Stimulated activated naive CD4-positive, alpha-beta T cell treated with Interleukin-2 at 50 U/mL for 16 hours (primary cell): ENCODE results near the gene TTC27.
"Not testable (repeated sequence)": the region's sequence is repeated elsewhere in the genome, so short reads cannot be mapped to it uniquely, and the experiment has no call there.

Experiments used
- DNase-seq: peaks from one replicate; lab custom pipeline; 2025; lab: John Stamatoyannopoulos, UW

TTC27 gene

DNA sequence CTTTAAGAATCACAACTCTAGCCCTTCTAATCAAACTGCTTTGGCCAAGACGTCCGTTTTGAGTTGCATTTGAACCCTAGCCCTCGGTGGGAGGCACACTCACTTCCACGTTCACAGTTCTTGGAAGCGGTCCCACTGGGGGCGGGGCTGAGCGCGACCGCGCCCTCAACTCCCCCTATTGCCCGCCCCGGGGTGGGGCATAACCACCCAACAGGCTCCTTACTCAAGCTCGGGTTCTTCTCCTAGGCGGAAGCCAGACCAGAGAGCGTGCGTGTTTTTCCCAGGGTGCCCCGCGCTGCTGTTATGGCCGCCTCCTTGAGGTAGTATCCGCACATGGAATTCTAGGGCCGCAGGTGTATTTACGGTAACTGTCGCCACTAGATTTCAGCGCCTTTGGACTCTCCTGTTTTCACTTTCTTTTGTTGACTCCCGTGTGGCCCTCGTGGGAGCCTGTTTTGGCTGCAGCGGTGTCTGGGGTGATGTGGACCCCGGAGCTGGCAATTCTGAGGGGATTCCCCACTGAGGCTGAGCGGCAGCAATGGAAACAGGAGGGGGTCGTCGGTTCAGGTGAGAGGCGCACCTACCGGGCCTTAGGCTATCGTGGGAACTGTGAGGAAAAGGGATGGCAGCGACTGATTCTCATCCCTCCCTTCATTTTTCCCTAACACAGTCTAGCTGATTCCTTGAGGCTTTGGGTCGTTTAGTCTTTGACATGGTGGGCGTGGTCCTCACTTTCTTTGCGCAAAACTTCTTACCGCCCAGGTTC is at the start of gene TTC27:
Gene TTC27 (plus strand): TSS at position 237 of the 766 bp plus-strand sequence. CDS start 243 bp downstream, at position 480.
- DNase-seq, result peak; percentile 93

DNA sequence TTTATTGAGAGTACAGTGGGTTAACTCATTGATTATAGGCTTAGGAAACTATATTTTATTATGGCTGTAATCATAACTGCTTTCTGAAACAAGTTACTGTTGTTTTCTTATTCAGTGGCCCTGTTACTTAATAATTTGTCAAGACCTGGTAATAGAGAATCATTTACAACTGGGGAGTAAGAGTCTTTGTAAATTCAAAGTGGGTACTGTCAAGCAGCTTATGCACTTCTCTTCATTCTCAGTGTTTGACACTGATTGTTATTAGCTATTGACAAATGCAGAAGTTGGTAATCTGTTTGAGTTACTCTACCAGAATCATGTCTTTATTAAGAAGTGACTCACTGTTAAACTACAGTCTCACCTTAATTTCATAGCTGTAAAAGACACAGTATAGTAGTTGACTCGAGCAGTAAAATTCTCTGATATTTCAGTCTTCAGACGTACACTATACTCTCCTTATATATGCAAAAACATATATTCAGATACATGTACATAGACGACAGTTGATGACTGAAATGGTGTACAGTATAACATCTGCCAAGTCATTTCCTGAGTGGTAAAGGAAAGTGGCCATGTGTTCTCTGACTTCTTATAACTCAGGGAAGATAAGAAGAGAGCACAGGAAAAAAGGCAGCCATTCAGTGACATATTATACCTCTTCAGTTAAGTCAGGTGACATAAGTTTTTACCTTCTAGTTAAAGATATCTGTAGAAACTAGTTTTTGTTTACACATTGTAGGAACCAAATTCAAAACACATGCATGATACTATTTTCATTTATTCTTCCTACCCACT is 36.0 kb upstream of the TTC27 start:
- no peak for DNase-seq

DNA sequence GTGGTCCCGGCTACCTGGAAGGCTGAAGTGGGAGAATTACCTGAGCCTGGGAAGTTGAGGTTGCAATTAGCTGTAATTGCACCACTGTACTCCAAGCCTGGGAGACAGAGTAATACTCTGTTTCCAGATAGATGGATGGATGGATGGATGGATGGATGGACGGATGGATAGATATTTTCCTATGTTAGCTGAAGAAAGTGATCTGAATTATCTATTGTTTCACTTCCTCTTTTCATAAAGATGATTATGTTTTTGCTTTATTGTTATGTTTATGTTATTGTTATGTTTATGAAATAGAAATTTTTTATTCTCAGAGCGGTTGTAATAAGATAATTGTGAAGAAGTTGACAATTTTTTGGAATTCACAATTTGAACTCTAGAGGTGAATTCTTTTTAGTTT is 33.3 kb upstream of the TTC27 start:
- no peak for DNase-seq

DNA sequence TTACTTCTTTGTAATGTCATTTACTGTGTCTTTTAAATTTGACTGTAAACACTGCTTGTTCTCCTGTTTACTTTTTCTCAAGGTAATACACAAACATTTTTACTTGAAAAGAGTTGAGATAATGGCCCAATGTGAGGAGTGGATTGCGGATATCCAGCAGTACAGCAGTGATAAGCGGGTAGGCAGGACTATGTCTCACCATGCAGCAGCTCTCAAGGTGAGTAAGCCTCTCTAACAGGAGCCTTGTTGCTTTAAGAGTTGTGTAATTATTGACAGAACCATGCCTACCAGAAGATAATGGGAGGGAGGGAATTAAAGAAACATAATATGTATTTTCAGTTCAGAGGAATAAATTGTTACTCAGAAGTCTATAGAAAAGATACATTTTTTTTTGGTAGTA is 16.5 kb upstream of the TTC27 start:
- DNase-seq, result no peak

DNA sequence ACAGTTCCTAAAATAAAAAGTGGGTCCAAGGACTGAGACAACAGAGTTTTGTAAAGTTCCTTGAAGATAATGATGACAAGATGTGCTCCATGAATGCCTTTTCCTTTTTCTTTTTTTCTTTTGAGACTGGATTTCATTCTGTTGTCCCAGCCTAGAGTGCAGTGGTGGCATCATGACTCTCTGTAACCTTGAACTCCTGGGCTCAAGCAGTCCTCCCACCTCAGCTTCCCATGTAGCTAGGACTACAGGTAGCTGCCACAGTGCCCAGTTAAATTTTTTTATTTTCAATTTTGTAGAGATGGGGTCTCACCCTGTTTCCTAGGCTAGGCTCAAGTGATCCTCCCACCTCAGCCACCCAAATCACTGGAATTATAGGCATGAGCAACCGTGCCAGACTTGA is 16.1 kb upstream of the TTC27 start:
- DNase-seq, result no peak

DNA sequence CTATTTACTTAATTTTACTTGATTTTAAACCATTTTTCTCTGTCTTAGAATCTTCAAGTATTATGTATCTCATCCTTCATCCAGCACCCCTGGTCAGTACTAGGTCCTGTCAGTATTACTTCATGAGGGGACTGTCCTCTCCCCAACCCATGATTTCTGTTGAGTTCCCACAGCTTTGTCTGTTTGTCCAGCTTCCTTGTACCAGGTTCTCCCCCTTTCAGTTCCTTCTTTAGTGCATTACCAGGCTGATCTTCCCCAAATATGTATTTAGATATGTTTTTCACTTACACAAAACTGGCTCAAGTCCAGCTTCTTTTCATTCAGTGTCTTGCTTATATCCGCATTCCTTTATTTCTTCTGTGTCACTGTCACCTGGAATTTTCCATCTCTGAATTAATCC is 13.8 kb upstream of the TTC27 start:
- no peak for DNase-seq

DNA sequence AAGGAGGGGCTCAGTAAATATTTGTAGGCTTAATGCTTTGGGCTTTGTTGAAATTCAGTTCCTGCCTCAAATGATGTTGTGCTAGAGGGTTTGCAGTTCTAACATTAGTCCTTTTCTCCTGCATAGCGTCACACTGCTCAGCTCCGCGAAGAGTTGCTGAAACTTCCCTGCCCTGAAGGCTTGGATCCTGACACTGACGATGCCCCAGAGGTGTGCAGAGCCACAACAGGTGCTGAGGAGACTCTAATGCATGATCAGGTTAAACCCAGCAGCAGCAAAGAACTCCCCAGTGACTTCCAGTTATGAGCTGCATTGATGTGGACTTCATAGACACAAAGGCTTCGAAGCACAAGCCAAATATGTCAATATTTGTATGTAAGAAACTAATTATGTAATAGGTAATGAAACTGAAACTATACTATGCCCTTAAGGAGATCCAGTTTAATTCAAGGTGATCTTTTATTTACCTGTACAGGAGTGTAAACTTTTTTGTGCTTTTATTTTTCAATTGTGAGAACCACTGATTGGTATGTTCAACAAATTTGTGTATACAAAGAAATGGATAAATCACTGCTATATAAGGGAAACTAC is 10.2 kb upstream of the TTC27 start:
- no peak for DNase-seq

DNA sequence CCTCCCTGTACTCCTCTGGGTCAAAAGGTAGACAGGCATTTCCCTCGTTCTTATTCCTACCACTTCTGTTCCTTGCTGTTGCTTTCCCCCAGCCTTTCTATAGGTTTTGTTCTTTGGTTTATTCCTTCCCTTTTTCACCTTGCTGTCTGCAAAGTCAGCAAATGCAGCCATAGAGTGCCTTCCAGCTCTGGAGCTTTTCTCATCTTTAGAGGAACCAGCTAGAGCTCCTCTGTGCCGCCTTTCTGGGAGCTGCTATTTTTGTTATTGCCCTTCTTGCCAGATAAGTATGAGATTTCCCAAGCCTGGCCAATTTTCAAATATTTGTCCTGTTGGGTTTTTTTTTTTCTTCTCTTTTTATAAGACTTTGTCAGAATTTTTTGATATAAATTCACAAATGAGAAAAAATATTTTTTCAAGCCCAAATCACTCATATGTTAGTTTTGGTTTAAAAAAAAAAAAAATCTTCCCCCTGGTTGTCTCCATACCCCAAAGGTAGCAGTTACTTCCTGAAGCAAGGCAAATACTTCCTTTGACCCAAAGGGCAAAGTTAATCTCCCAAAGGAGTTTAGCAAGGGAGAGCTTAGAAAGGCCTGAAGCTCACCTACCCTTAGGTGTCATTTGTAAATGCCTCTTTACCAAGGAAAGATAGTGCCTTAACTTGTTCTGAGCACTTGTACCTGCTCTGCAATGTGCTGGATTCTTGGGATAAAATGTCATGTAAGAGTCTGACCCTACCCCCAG is 5.1 kb upstream of the TTC27 start:
- no peak for DNase-seq

DNA sequence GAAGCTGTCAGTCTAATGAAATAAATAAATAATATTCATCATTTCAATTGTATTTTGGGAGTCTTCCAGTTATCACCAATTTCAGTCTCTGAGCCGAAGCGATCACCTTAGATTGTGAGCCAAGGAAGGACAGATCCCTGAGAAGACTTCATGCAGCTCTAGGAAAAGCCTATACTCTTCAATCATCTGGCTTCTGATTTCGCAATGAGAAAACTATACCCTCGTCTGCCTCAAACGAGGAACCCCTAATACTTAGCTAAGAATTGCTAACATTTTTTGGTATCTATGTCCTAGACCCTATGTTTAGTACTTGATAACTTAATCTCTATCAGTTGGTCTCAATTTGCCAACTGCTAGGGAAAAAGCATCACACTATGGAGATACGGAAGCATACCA is 4.5 kb upstream of the TTC27 start:
- no peak for DNase-seq

DNA sequence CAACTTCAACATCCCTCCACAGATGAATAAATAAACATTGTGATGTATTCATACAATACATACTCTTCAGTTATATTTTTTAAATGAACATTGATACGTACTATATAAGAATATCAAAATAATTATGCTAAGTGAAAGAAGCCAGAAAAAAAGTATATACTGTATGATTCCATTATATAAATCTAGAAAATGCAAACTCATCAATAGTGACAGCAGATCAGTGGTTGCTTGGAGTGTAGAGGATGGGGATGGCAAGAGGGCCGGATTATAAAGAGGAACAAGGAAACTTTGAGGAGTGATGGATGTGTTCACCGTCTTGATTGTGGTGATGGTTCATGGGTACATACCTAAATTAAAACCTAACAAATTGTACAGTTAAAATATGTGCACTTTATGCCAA is 3.0 kb upstream of the TTC27 start:
- no peak for DNase-seq

DNA sequence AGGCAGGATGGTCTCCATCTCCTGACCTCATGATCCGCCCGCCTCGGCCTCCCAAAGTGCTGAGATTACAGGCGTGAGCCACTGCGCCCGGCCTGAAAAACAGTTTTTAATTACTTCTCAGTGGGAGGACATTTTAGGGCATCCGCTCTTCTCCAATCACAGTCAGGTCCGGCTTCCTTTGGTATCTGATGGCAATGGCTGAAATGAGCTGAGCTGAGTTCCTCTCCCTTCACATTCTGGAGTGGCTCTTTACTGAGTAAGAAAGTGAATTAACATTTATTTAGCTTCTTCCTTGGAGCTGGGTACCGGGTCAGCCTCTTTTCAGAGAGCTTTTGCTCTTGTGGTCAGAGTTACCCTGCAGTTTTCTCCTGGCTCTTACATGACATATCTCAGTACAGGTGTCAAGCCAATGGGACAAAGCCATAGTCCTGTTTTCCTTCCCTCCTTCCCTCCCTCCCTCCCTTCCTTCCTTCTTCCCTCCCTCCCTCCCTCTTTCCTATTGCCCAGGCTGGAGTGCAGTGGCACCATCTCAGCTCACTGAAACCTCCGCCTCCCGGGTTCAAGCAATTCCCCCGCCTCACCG is 1.1 kb upstream of the TTC27 start:
- DNase-seq, result no peak

DNA sequence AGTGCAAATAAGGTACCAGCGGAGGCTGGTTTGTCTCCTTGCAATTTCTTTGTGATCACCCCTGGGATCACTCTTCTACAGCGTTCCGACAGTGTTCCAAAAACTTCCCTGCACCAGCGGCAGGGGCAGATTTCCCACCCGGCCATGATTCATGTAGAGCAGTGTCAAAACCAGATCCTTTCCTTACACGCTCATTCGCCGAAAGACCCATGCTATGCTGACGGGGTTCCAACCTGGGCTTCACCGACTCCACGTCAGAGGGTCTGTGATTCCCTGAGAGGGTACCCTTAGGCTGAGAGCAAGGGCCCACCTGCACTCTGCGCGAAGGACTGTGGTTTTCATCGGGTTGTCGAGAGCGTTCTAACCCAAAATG is 423 bp upstream of the TTC27 start:
- DNase-seq, result no peak

DNA sequence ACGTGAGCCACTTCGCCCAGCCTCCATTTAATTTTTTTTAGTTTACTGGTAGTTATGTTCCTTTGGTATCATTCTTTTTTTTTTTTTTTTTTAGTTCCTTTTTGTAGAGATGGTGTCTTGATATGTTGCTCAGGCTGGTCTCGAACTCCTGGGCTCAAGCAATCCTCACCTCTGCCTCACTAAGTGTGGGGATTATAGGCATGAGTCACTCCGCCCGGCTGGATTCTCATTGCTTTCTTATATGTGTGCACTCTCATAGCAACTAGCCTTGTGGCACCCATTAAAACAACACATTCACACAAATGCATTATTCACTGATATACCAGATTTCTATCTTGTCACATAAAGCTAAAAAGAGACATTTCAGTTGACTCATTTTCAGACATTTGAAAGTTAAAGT is 4.2 kb downstream of the TTC27 start:
- DNase-seq, result peak; percentile 6

DNA sequence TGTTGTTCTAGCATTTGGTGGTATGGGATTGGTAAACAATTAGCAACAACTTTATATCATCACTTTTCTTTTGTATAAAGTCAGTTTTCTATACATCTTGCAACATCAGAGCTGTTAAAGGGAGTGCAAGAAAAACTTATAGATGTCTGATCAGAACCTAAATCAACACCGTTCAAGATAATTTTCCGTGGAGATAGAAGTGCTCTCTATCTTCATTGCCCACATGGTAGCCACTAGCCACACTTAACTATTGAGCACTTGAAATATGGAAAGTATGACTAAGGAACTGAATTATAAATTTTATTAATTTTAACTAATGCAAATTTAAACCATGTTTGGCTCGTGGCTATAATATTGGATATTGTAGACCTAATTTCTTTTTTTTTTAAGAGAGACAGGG is 5.2 kb downstream of the TTC27 start:
- DNase-seq, result no peak

DNA sequence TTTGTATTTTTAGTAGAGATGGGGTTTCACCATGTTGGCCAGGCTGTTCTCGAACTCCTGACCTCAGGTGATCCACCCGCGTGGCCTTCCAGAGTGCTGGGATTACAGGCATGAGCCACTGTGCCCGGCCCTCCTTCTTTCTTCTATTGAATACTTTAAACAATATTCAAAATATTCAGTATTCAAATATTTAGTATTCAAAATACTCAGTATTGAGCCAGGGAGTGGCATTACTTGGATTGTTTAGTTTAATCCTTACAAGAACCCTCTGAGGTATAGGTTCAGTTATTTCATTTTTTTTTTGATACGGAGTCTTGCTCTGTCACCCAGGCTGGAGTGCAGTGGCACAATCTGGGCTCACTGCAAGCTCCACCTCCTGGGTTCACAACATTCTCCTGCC is 10.7 kb downstream of the TTC27 start:
- DNase-seq, result not testable (repeated sequence)

DNA sequence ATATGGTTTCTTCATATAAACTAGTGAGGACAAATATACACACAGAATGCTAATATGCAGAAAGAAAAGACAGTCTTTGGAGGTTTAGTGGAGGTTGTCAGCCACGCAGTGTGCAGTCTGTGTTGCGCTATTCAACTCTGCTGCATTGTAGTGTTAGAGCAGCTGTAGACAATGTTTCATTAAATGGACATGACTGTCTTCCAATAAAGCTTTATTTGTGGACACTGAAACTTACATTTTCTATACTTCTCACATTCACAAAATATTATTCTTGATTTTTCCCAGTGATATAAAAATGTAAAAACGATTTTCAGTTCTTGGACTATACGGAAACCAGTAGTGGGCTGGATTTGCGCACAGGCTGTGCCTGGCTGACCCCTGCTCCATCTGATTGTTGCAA is 13.3 kb downstream of the TTC27 start:
- DNase-seq, result no peak

DNA sequence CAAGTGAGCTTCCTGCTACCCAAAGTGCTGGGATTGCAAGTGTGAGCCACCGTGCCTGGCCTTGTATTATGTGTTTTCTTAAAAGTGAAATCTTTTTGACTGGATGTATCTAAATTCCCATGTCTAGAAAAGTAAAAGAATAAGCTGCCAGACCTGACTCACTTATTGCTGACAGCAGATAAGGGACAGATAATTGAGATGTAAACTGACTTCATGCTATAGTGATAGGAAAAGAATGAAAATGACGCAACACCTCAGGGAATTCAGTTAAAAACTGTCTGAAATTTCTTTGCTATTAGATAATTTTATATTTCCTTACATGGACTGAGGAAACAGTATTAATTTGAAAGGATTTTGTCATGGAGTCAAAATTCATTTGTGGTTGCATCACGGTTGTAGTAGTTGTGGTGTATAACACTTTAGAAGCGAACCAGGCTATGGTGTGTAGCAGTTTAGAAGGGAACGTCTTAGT is 19.4 kb downstream of the TTC27 start:
- no peak for DNase-seq

DNA sequence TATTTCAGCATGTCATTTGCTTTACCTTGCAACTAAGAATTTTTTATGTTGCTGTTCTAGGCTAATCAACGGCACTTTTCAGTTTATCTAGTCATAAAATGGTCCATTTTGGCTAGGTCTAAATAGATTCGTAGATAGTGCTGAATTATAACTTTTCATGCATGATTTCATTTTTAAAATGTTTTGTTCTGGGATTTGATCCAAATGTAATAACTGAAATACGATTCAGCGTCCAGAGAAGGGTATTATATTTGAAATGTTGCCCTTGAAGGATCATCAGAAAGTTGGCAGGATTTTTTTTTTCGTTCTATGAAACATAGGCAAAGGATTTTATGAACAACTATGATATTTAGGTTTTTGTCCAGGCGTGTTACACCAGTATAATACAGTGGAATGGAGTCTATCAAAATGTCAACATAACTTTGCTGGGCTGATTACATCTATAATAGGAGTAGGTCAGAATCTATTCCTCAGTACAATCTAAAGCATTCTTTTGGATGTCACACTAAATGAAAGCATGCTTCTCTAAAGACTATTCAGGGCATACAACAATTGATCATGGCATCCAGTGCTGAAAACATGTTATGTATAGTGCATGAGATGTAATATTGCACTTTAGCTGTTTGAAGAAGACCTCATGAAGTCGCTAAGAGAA is 24.8 kb downstream of the TTC27 start:
- DNase-seq, result no peak

DNA sequence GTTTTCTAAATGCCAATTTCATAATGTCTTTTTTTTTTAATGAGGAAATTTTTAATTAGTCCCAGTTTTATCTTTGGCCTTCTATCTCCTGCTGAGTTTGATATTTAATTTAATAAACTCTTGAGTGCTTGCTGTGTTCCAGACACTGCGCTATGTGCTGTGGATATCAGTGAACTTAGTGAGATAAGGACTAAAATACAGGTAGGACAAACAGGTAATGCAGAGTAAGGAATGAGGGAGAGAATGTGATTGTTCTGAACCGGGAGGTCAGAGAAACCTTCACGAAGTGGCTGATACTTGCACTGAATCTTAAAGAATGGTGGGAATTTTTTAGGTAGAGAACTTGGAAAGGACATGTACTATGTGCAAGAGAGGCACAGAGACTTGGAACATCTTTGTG is 28.2 kb downstream of the TTC27 start:
- no peak for DNase-seq

DNA sequence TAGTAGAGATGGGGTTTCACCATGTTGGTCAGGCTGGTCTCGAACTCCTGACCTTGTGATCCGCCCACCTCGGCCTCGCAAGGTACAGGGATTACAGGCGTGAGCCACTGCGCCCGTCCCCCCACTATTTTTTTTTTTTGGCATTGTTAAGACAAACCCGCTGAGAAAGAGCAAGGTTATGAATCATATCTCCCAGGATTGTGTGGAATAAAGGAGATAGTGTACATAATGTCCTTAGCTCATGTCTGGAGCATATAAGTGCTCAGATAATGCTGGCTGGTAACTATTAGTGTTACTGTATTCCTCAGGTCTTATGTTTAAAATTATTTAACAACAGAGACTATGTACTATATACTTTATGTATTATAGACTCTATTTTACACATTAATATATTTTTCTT is 36.0 kb downstream of the TTC27 start:
- no peak for DNase-seq

DNA sequence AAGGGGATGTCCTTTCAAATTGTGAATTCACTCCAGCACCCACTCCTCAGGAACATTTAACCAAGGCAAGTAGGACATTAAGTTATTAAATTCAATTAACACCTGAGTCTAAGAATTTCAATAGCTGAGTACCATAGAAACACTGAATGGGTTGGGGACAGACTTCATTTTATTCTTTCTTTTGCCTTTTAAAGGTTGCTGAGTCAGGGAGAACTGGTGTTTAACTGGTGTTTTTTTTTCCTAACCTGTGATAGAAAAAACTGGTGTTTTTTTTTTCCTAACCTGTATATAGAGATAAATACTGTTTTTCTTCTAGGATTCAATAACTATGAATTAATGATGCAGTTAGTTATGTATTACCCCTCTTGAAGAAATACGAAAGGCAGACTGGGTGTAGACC is 38.9 kb downstream of the TTC27 start:
- no peak for DNase-seq

DNA sequence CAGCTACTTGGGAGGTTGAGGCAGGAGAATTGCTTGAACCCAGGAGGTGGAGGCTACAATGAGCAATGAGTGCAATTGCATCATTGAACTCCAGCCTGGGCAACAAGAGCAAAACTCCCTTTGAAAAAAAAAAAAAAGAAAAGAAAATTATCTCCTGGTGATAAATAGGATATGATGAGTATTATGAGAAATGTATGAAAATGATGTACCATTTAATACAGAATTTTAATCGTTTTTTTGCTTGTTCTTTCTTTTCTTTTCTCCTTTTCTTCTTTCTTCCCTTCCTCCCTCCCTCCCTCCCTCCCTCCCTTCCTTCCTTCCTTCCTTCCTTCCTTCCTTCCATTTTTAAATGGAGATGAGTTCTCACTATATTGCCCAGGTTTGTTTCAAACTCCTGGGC is 40.4 kb downstream of the TTC27 start:
- no peak for DNase-seq
